ENCODE results near the gene SRSF1. TPM values are rescaled to one million over a fixed set of nuclear protein-coding genes. Genes with fewer than 3 reads are reported as not detected.

Gene SRSF1
- total RNA-seq, 3 donors from 2014 or later = 150 to 188 (median 184) TPM

DNA sequence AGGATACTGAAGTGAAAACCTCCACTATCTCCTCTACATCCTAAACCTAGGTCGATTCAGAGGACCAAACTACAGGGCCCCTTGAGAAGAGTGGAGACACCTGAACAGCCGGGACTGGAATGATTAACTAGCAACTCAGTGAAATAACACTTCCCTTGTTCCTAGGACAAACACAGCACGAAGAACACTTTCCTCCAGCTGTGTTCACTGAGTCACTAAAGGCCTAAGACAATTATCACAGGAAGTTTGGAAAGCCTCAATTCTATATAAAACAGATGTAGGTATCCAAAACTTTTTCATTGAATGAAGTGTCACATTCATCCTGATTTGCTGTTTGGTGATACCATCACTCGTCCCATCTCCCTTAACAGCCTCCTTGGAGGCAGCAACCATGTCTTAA lies 36.3 kb downstream of the SRSF1 start:
- ATAC-seq (peak; percentile 44), DNase-seq (no peak)
- Histone ChIP-seq H3K4me3 (no peak overlapping the region), H3K9me3 (no peaks in the 10 kb centered on the region), H3K36me3 (ENCODE audit: low read depth) (no peaks in the 10 kb centered on the region), H3K4me1 (ENCODE audit: low read depth) (no peaks in the 10 kb centered on the region)
- intact Hi-C loops (cut with DNase I, micrococcal nuclease) = no loop called here
- TF ChIP-seq, protein P1, sequence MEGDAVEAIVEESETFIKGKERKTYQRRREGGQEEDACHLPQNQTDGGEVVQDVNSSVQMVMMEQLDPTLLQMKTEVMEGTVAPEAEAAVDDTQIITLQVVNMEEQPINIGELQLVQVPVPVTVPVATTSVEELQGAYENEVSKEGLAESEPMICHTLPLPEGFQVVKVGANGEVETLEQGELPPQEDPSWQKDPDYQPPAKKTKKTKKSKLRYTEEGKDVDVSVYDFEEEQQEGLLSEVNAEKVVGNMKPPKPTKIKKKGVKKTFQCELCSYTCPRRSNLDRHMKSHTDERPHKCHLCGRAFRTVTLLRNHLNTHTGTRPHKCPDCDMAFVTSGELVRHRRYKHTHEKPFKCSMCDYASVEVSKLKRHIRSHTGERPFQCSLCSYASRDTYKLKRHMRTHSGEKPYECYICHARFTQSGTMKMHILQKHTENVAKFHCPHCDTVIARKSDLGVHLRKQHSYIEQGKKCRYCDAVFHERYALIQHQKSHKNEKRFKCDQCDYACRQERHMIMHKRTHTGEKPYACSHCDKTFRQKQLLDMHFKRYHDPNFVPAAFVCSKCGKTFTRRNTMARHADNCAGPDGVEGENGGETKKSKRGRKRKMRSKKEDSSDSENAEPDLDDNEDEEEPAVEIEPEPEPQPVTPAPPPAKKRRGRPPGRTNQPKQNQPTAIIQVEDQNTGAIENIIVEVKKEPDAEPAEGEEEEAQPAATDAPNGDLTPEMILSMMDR (IDR thresholded peaks at IDR 0.05) = no peak

DNA sequence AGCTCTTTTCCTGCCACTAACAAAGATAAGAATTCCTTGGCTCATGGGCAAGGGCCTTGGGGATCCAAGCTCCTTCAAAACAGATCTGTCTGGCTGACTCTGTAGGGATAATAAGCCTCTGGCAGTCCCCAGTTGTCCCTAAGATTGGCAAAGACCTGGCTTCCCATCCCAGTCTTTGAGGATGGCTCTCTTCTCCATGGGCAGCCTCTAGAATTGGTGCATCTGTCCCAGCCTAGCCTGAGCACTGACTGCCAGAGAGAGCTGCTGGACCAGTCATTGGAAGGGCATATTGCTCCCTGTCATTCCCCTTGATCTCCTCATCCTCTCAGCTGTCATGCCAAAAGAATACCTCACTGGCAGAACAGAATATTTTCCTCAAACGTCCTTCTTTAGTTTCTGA lies 38.6 kb downstream of the SRSF1 start:
- ATAC-seq = no peak
- H3K4me1 ChIP-seq (ENCODE audit: low read depth) = no peaks in the 10 kb centered on the region
- no peak overlapping the region for H3K4me3 ChIP-seq
- DNase-seq = no peak
- intact Hi-C loops (cut with DNase I, micrococcal nuclease) = no loop called here
- no peaks in the 10 kb centered on the region for H3K9me3 ChIP-seq
- no peaks in the 10 kb centered on the region for H3K36me3 ChIP-seq (ENCODE audit: low read depth)
- TF ChIP-seq, protein P1 (IDR thresholded peaks at IDR 0.05) = no peak

DNA sequence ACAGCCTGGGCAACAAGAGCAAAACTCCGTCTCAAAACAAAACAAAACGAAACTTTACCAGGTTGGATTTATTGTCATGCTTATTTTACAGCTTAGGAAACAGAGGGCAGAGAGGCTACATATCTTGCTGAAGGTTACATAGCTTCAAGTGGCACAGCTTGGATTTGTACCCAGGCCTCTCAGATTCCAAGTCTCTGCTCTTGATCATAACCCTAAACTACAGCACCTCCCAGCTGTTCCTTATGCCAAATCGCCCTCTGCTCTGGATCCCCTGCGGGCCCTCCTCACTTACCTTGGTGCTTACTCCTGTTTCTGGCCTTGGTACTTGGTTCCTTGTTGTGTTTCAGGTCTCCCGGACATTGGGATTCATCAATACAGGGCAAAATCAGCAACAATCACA lies 40.2 kb downstream of the SRSF1 start:
- H3K36me3 ChIP-seq (ENCODE audit: low read depth) = no peaks in the 10 kb centered on the region
- TF ChIP-seq, protein P1 (IDR thresholded peaks at IDR 0.05) = no peak
- H3K4me3 ChIP-seq = no peak overlapping the region
- no peaks in the 10 kb centered on the region for H3K4me1 ChIP-seq (ENCODE audit: low read depth)
- intact Hi-C loops (cut with DNase I, micrococcal nuclease) = no loop called here
- DNase-seq (no peak), ATAC-seq (no peak)
- H3K9me3 ChIP-seq = no peaks in the 10 kb centered on the region

DNA sequence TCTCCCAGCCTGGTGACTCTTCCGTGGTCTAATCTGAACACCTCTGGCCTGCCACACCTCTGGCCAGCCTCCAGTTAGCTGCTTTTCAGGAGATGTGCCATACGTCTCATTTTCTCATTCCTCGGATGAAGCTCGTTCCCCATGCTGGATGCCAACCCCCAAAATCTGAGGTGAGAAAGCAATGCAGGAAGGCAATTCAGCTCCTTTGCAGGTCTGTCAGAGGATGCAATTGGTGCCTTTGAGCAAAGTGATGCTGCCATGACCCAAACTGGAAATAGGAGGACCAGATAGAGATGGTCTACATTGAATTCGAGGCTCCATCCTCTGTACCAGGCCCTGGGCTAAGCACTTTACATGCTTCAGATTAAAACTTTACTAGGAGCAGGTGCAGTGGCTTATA lies 40.8 kb downstream of the SRSF1 start:
- TF ChIP-seq, protein P1 (IDR thresholded peaks at IDR 0.05) = no peak
- no peak overlapping the region for H3K4me3 ChIP-seq

GRCh38 chr17:57965521-57966160 lies 41.4 kb downstream of the SRSF1 start:
- no peaks in the 10 kb centered on the region for H3K4me1 ChIP-seq (ENCODE audit: low read depth)
- H3K36me3 ChIP-seq (ENCODE audit: low read depth) = no peaks in the 10 kb centered on the region
- intact Hi-C loops (cut with DNase I, micrococcal nuclease) = no loop called here
- TF ChIP-seq, protein P1 (IDR thresholded peaks at IDR 0.05) = no peak
- no peak overlapping the region for H3K4me3 ChIP-seq
- DNase-seq (no peak), ATAC-seq (no peak)
- H3K9me3 ChIP-seq = no peaks in the 10 kb centered on the region

More for the DNA sequence above, 40.8 kb downstream of the SRSF1 start:
- no peak for DNase-seq
- no peaks in the 10 kb centered on the region for H3K9me3 ChIP-seq
- intact Hi-C loops (cut with DNase I, micrococcal nuclease) = no loop called here
- ATAC-seq = no peak
- H3K36me3 ChIP-seq (ENCODE audit: low read depth) = no peaks in the 10 kb centered on the region
- H3K4me1 ChIP-seq (ENCODE audit: low read depth) = no peaks in the 10 kb centered on the region

DNA sequence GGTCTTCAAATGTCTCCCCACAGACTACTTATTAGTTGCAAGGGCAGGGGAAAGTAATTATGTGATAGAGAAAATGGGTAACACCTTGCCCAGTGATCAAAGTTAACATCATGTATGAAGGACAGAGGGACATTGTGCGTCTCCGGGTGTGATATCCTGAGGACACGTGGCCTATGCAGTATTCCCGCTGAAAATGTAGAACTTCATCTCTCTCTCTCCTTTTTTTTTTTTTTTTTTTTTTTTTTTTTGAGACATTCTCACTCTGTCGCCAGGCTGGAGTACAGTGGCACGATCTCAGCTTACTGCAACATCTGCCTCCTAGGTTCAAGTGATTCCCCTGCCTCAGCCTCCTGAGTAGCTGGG lies 43.9 kb downstream of the SRSF1 start:
- Histone ChIP-seq H3K4me3 (no peak overlapping the region), H3K4me1 (ENCODE audit: low read depth) (no peaks in the 10 kb centered on the region), H3K36me3 (ENCODE audit: low read depth) (no peaks in the 10 kb centered on the region), H3K9me3 (no peaks in the 10 kb centered on the region)
- no peak for DNase-seq
- intact Hi-C loops (cut with DNase I, micrococcal nuclease) = no loop called here
- TF ChIP-seq, protein P1 (IDR thresholded peaks at IDR 0.05) = no peak
- ATAC-seq = no peak
